BLaER1 treated with 17β-estradiol and CSF1 and Interleukin-3, amounts not matched to agents 10 nM and 100 nM (cell line): ENCODE results near the gene RAB23.
A peak's percentile ranks its signal among the peaks of the same experiment; 100 is the strongest.

Experiments
- H3K27ac ChIP-seq, 11 experiments: shearing (Covaris generic); formaldehyde crosslinking; 2 replicates each; pipeline ENCODE4 v1.8.1; 2022
- H3K27me3 ChIP-seq, 11 experiments: shearing (Covaris generic); formaldehyde crosslinking; 2 replicates each; pipeline ENCODE4 v1.8.1; 2022
- H3K36me3 ChIP-seq, 11 experiments: shearing (Covaris generic); formaldehyde crosslinking; 2 replicates each; pipeline ENCODE4 v1.8.1; 2022
- H3K4me1 ChIP-seq, 10 experiments: shearing (Covaris generic); formaldehyde crosslinking; 2 replicates each; pipeline ENCODE4 v1.8.1; 2022
- H3K4me2 ChIP-seq, 11 experiments: shearing (Covaris generic); formaldehyde crosslinking; 2 replicates each; pipeline ENCODE4 v1.8.1; 2022
- H3K4me3 ChIP-seq, 10 experiments: shearing (Covaris generic); formaldehyde crosslinking; 2 replicates each; pipeline ENCODE4 v1.8.1; 2022
- H3K9ac ChIP-seq, 11 experiments: shearing (Covaris generic); formaldehyde crosslinking; 2 replicates each; pipeline ENCODE4 v1.8.1; 2022
- H3K9me3 ChIP-seq, 11 experiments: shearing (Covaris generic); formaldehyde crosslinking; replicated peaks in 1 of 11; 2 replicates each; pipeline ENCODE4 v1.8.1; 2022
- H4K20me1 ChIP-seq, 11 experiments: shearing (Covaris generic); formaldehyde crosslinking; 2 replicates each; pipeline ENCODE4 v1.8.1; 2022
- Cebpa-rat ChIP-seq, 11 experiments: shearing (Covaris generic); IDR thresholded peaks; 2 replicates each; pipeline ENCODE4 v1.8.1; 2022

Gene RAB23

DNA sequence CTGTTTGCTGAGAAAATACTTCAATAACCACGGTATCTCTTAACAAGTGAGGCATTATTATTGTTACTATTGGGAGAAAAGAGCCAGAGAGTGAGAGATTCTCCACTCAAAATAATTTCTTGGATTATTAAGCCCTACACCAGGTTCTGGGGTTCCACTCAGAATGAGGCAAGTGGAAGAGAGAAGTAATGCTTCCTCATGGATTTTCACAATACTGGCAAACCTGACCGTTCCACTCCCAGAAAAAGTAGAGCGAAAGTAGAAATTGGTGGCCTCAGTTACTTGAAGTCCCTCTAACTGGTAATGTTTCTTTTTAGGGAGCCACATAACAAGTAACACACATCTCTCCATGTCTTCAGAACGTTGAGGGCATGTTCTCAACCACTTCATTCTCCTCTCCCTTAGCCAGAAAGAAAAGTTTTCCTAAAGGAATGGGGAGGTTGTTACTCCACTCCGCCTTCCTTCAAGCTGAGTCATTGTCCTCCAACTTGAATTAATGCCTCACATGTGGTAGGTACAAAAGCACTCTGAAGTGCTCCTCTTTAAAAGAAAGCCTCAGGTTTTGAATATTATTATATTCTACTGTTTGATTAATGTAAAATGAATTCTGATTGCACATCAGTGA, 48.1 kb downstream of the RAB23 start:
- Histone ChIP-seq H3K9me3 (no peaks in the 10 kb centered on the region), H3K27me3 (no peaks in the 10 kb centered on the region), H3K4me2 (peak overlapping the region; percentile 74 to 95 (median 84)), H3K4me1 (peaks cover 12 to 28% (median 21%) of the 10 kb centered on the region in 10 experiments), H3K36me3 (peaks cover 0 to 40% (median 6%) of the 10 kb centered on the region in 11 experiments; a peak in 7 of 22 replicates), H4K20me1 (peaks cover 0 to 45% (median 9%) of the 10 kb centered on the region in 11 experiments; a peak in 13 of 22 replicates), H3K4me3 (peak overlapping the region; percentile 67 to 84 (median 80); a peak in 19 of 20 replicates), H3K9ac (peak overlapping the region; percentile 80 to 91 (median 88); a peak in 21 of 22 replicates), H3K27ac (peak overlapping the region in 6 of 11 experiments; percentile 26 to 90 (median 87); a peak in 10 of 22 replicates)
- TF ChIP-seq Cebpa-rat (IDR thresholded peaks at IDR 0.05): no peak

DNA sequence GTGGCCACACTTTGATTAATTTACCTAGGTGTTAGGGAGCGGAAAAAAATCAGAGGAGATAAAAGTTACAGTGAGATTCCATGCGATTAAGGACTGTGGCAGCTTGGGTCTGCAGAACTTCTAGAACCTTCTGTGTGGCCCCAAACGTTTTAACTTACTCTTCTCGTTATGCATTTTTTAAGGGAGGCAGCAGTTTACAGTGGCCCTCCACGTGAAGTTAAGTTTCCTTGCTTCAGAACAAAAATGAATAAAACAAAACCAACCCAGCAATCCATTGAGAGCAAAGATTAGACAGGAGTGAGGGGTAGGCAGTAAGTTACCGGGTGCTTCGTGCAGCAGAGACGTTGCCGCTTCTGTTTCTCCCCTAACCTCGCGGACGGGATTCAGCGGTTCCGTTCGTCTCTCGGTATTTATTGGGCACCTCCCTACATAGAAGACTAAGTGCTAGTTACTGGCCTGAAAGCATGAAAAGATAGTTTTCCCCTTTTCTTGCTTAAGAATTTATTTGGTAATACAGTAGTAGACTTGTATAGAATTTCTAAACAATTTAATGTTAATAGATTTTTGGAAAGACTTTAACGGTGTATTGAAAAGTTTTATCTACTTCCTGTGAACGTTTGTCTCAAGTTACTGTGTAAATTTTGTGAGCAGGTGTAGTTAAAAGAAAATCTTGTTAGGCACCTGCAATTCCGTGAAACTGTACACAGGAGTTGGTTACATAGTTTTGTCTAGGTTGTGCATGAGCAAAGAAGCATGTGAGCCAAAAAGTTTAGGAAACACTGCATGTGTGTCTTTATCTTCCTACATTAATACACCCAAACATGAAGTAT, 48.8 kb downstream of the RAB23 start:
- H3K4me2 ChIP-seq: peak overlapping the region; percentile 74 to 95 (median 84)
- H3K27me3 ChIP-seq: no peaks in the 10 kb centered on the region
- H3K4me3 ChIP-seq: peak overlapping the region; percentile 67 to 84 (median 80)
- peak overlapping the region; percentile 80 to 91 (median 88) for H3K9ac ChIP-seq
- TF ChIP-seq Cebpa-rat (IDR thresholded peaks at IDR 0.05): no peak
- H3K4me1 ChIP-seq: peaks cover 12 to 28% (median 21%) of the 10 kb centered on the region in 10 experiments
- peak overlapping the region; percentile 47 to 94 (median 87); a peak in 21 of 22 replicates for H3K27ac ChIP-seq
- H3K9me3 ChIP-seq: no peaks in the 10 kb centered on the region
- H3K36me3 ChIP-seq: peaks cover 0 to 37% (median 6%) of the 10 kb centered on the region in 11 experiments; a peak in 7 of 22 replicates
- H4K20me1 ChIP-seq: peaks cover 0 to 38% (median 9%) of the 10 kb centered on the region in 11 experiments; a peak in 12 of 22 replicates

DNA sequence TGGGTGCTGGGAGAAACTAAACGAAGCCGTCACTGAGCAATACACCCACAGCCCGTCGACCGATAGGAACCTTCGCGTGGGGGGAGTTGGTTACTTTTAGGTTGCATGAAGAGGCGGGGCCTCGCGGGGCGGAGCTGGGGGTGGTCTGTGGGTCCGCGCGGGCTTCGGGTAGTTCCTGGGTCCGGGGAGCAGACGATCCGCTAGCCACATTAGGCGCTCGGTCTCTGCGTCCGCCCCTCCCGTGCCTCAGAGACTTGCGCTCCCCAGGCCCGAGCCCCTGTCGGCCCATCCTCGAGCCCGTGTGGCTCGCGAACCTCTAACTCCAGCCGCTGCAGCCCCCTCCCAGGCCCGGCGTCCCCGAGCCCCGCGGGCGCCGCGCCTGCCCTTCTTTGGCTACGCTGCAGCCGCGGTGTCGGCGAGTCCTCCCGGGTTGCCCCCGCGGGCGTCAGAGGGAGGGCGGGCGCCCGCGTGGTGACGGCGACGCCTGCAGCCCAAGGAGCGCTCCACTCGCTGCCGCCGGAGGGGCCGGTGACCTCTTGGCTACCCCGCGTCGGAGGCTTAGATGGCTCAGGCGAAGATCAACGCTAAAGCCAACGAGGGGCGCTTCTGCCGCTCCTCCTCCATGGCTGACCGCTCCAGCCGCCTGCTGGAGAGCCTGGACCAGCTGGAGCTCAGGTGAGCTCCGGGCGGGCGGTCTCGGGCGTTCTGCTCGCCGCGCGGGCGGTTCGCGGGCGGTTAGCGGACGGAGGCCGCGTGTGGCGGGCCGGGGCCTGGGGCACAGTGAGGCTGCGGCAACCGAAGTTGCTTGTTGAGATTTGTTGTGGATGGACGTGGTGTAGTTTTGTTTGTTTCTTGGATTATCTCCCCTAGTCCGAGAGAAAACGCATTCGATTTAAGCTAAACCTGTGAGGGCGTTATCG, 49.7 kb downstream of the RAB23 start, which contains the start of gene BAG2:
BAG2 (plus strand) TSS at position 191 of the 920 bp plus-strand sequence; CDS start at position 563, 372 bp downstream.
- H3K4me3 ChIP-seq: peak within 1 kb of the TSS; percentile 67 to 84 (median 80)
- H3K27me3 ChIP-seq: no peaks in the 10 kb centered on the region
- peaks cover 0 to 30% (median 8%) of the 10 kb centered on the region in 11 experiments; a peak in 11 of 22 replicates for H3K36me3 ChIP-seq
- H3K27ac ChIP-seq: peak within 1 kb of the TSS; percentile 47 to 94 (median 87); a peak in 21 of 22 replicates
- peaks cover 12 to 28% (median 21%) of the 10 kb centered on the region in 10 experiments for H3K4me1 ChIP-seq
- H3K9me3 ChIP-seq: no peaks in the 10 kb centered on the region
- no peak for TF ChIP-seq Cebpa-rat (IDR thresholded peaks at IDR 0.05)
- H3K9ac ChIP-seq: peak within 1 kb of the TSS; percentile 80 to 91 (median 88)
- peak within 1 kb of the TSS; percentile 74 to 95 (median 84) for H3K4me2 ChIP-seq
- H4K20me1 ChIP-seq: peaks cover 0 to 31% (median 8%) of the 10 kb centered on the region in 11 experiments; a peak in 12 of 22 replicates

DNA sequence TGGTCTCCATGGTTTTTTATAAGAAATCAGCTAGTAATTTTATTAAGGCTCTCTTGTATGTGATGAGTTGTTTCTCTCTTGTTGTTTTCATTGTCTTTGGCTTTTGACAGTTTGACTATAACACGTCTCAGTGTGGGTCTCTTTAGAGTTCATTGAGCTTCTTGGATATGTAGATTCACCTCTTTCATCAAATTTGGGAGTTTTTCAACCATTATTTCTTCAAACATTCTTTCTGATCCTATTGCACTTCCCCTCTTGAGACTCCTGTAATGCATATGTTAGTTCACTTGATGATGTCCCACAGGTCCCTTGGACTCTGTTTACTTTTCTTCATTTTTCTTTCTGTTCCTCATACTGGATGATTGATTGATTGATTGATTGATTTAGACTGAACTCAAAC, 57.0 kb downstream of the RAB23 start:
- Histone ChIP-seq H3K4me3 (no peak overlapping the region), H3K9ac (no peak overlapping the region), H3K4me1 (no peaks in the 10 kb centered on the region), H4K20me1 (peaks cover 0 to 3% (median 0%) of the 10 kb centered on the region in 11 experiments; a peak in 1 of 22 replicates), H3K9me3 (peaks cover 0 to 12% (median 9%) of the 10 kb centered on the region in 11 experiments; a peak in 13 of 22 replicates), H3K27me3 (no peaks in the 10 kb centered on the region), H3K4me2 (no peak overlapping the region), H3K36me3 (peaks cover 25 to 82% (median 52%) of the 10 kb centered on the region in 11 experiments), H3K27ac (no peak overlapping the region)
- no peak for TF ChIP-seq Cebpa-rat (IDR thresholded peaks at IDR 0.05)

DNA sequence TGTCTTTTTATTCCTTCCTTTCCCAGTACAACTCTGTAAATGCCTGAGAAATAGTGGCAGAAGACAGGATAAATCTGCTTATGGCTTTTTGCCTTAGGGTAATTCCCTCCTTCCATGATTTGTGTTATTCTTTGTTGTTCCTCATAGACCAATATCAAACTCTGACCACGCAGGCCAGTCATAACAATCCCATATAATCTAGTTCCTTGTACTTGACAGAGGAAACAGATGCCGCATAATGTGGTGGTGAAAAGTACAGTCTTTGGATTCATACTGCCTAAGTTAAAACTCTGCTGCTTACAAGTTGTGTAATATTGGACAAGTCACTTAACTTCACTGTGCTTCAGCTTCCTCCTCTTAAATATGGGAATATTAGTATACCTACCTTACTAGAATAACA, 58.2 kb downstream of the RAB23 start:
- no peak overlapping the region for H3K4me2 ChIP-seq
- H3K4me1 ChIP-seq: no peaks in the 10 kb centered on the region
- peaks cover 25 to 87% (median 52%) of the 10 kb centered on the region in 11 experiments for H3K36me3 ChIP-seq
- no peak overlapping the region for H3K4me3 ChIP-seq
- H3K9ac ChIP-seq: no peak overlapping the region
- no peaks in the 10 kb centered on the region for H3K27me3 ChIP-seq
- TF ChIP-seq Cebpa-rat (IDR thresholded peaks at IDR 0.05): no peak
- H3K27ac ChIP-seq: no peak overlapping the region
- peaks cover 0 to 12% (median 9%) of the 10 kb centered on the region in 11 experiments; a peak in 13 of 22 replicates for H3K9me3 ChIP-seq
- H4K20me1 ChIP-seq: peaks cover 0 to 3% (median 0%) of the 10 kb centered on the region in 11 experiments; a peak in 1 of 22 replicates

DNA sequence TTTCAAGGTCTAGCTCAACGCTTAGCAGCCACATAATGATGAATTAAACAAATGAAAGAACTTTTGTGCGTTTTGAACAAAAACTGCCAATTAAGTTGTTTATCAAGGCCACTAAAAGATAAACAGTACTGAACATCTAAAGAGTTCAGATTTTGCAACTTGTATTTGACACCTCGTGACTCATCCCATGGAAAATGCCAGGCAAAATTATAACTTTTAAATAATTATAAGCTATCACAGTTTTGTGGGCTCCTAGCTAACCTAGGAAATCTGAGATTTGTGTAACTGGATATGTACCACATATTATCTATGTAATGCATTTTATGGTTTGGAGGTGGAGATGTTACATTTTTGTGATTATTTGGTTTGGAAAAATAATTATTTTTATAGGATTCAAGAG, 59.6 kb downstream of the RAB23 start:
- Histone ChIP-seq H3K27me3 (no peaks in the 10 kb centered on the region), H3K4me2 (no peak overlapping the region), H3K4me1 (no peaks in the 10 kb centered on the region), H3K4me3 (no peak overlapping the region), H3K9ac (no peak overlapping the region), H3K36me3 (peaks cover 25 to 91% (median 52%) of the 10 kb centered on the region in 11 experiments), H3K9me3 (peaks cover 0 to 12% (median 9%) of the 10 kb centered on the region in 11 experiments; a peak in 13 of 22 replicates), H3K27ac (no peak overlapping the region), H4K20me1 (peaks cover 0 to 3% (median 0%) of the 10 kb centered on the region in 11 experiments; a peak in 1 of 22 replicates)
- no peak for TF ChIP-seq Cebpa-rat (IDR thresholded peaks at IDR 0.05)

DNA sequence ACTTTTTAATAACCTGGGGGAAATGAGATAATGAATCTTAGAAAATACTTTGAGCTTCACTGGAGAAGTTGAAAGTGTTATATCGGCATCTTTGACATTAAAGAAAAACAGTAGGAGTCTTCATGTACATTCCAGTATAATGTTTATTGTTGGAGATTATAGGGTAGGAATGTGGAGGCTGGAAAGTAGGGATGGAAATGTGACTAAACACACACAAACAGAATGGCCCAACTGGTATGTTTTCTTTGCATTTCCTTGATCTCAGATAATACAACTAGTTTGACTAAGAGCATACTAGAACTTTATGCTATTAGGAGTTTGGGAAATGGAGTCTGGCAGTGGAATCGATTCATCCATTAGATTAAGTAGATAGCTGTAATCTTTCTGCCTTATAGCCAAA, 60.1 kb downstream of the RAB23 start:
- no peaks in the 10 kb centered on the region for H3K4me1 ChIP-seq
- no peak overlapping the region for H3K27ac ChIP-seq
- no peak overlapping the region for H3K4me3 ChIP-seq
- H3K36me3 ChIP-seq: peaks cover 25 to 91% (median 47%) of the 10 kb centered on the region in 11 experiments; a peak in 21 of 22 replicates
- no peaks in the 10 kb centered on the region for H4K20me1 ChIP-seq
- H3K4me2 ChIP-seq: no peak overlapping the region
- TF ChIP-seq Cebpa-rat (IDR thresholded peaks at IDR 0.05): no peak
- H3K27me3 ChIP-seq: no peaks in the 10 kb centered on the region
- no peak overlapping the region for H3K9ac ChIP-seq
- peaks cover 0 to 12% (median 9%) of the 10 kb centered on the region in 11 experiments; a peak in 13 of 22 replicates for H3K9me3 ChIP-seq

DNA sequence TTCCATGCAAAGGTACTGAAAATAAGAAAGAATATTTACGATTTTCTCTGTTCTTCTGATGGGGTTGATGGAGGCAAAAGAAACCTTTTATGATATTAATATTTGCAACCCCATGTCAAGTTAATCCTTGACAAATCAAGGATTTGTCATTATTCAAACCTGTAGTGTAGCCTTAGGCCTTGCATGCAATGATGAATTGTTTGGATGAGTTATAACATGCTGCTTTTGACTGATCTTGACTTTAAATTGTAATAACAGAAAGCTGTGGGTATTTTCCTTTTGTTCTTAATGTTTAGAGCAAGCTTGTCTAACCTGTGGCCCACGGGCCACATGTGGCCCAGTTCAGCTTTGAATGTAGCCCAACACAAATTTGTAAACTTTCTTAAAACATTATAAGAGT, 63.0 kb downstream of the RAB23 start:
- Histone ChIP-seq H4K20me1 (no peaks in the 10 kb centered on the region), H3K4me1 (no peaks in the 10 kb centered on the region), H3K27me3 (no peaks in the 10 kb centered on the region), H3K4me3 (no peak overlapping the region), H3K4me2 (no peak overlapping the region), H3K36me3 (peaks cover 32 to 90% (median 51%) of the 10 kb centered on the region in 11 experiments), H3K9ac (no peak overlapping the region), H3K27ac (no peak overlapping the region), H3K9me3 (peaks cover 0 to under 1% (median 0%) of the 10 kb centered on the region in 11 experiments; a peak in 2 of 22 replicates)
- TF ChIP-seq Cebpa-rat (IDR thresholded peaks at IDR 0.05): no peak
